Stimulated activated CD8-positive, alpha-beta memory T cell treated with anti-CD3 and anti-CD28 coated beads, Interleukin-7, amount 100 ng/mL, for 1 hour (primary cell): ENCODE data around the gene GAB4.

Experiments
- DNase-seq, 2 donors: peaks; one replicate each; pipeline ENCODE4 v3.0.0-alpha.2; 2020; ENCODE audit warnings: low read depth in 2 of 2

The GAB4 gene

GRCh38 chr22:16987822-16988221 is 20.2 kb downstream of the GAB4 start:
- no peak for DNase-seq

- DNase-seq = no peak
Observed at GRCh38 chr22:16975155-16975885, 32.7 kb downstream of the GAB4 start.

- DNase-seq = no peak
Observed at GRCh38 chr22:16974298-16975084, 33.5 kb downstream of the GAB4 start.

- no peak for DNase-seq
Observed at GRCh38 chr22:16973591-16974297, 34.3 kb downstream of the GAB4 start.

DNA sequence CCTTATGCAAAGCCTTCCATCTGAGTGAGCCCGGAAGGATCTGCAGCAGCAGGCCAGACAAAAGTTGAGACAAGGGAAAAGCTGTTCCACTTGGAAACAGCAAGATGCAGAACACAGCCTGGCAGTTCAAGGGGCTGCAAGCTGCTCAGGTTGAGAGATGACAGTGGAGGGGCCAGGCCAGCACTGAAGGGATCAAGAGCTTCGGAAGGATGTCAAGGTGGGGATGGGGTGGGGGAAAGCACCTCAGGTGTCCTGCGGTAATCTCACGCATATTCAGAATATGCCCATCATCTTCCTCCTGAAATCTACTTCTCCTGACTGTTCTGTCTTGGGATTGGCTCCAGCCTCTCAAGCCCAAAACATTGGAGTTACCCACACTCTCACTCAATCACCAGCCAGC is 35.7 kb downstream of the GAB4 start:
- no peak for DNase-seq

DNA sequence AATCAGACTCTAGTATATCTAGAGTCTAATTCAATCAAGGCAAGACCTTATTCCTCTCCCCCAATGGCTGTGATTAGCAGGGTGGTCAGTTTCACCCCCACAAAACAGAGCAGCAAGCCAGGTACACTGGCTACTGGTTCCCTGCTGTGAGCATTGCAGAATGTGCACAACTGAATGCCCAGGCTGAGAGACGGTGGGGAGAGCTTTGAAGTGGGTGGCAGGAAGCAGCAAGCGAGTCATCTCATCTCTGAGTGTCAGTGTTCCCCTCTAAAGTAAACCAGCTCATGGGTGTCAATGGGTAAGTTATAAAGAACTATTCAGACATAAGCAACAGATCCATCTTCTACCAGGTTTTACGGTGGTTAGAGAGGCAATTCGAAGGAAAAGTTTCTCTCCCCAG is 37.6 kb downstream of the GAB4 start:
- DNase-seq = no peak

- DNase-seq = no peak
Observed at GRCh38 chr22:16969508-16970327, 38.3 kb downstream of the GAB4 start.

DNA sequence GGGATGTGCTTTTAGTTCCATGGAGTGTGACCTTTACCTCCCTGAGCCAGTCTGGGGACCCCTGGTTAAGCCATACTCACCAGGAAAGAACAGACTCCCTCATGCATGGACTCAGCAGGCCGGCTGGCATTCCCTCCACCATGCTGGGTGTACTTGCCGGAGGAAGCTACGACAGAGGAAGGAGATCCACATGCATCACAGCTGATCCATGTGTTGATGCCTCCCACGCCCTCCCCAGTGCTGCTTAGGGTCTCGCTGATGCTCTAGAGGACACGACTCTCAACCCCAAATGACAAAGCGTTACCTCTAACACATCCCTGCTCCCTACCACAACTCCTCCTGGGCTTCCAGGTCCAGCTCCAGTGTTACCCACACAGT is 39.8 kb downstream of the GAB4 start:
- DNase-seq = no peak

GRCh38 chr22:16967453-16968217 is 40.4 kb downstream of the GAB4 start:
- no peak for DNase-seq

- no peak for DNase-seq
Observed at GRCh38 chr22:16966251-16966650, 41.8 kb downstream of the GAB4 start.

DNA sequence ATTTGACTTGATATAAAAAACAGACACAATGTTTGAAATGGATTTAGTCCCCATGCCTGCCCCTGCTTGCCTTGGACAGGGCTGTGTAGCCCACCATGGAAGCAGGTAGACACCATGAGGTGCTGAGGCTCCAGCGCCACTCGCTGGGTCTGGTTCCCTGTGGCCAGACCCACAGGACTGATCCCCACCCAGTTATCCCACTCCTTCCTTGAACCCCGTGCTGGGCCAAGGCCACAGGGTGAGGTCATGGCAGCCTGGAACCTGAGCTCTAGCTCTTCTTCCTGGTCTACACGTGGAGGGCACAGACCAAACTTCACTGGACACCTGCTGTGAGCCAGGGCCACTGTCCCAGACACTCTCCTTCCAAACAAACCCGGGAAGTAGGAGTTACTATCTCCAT is 42.5 kb downstream of the GAB4 start:
- no peak for DNase-seq

DNA sequence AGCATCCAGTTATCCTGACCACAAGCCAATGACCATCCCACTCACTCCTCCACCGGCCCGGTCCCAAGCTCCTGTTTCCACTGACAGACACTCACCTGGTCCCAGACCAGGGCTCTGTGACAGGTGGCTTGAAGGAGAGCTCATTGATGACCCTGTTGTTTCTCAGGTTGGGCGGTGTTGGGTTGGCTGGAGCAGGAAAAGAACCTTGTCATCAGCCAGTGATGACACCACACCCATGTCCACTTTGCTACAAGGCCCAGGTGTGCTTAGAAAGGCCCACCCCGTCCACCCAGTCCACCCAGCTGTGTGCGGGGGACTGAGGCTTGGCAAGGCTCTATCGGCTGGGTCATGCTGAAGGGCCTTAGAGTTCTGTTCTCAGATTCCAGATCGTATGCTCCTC is 42.9 kb downstream of the GAB4 start:
- DNase-seq = no peak

DNA sequence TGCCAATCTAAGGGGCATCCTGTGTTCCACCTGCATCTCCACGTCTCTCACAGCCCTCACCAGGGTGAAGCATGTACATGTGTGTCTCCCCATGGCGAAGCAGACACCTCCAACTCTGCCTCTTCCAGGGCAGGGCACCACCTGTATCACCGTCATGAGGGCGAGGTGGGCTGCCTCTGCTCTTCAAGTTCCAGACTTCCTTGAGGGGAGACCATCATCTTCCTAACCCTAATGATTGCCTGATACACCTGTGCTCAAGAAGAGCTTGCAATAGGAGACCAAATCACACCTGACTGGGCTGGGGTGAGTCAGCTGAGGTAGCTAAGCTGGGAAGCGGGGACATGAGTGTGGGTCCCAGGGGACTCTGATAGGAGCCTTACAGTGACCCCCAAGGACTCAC is 43.7 kb downstream of the GAB4 start:
- no peak for DNase-seq

DNA sequence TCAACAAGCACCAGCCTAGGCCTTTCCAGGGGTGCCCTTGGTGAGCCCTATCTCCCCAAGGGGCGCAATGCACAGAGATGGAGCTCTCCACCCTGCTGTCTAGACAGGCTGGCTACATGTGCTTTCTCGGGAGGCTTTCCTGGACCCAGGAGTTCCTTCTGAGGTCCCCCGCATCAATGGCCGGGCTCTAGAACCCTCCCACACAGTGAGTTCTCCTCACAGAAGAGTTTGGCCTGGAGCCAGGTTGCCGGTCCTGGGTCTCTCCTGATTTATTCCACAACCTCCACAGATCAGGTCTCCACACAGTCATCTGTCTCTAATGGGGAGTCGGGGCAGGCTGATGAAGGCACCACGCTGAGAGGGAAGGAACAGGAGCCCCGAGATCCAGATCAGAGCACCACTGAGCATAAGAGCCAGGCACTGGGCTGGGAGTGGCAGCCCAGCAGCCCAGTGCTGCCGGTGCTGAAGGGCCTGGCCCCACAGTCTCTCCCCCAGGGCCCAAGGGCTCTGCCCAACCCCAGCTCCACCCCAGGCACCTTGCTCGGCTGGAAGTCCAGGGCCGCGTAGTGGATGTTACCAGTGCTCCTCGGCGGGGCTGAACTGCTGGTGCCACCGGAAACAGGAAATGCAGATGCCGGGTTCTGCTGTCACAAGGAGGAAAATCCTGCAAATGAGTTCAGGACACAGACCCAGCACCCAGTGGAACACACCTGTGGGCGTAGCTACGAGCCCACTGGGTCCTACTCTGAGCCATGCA is 44.7 kb downstream of the GAB4 start:
- no peak for DNase-seq

GRCh38 chr22:16962501-16962900 is 45.5 kb downstream of the GAB4 start:
- DNase-seq = no peak

GRCh38 chr22:16961477-16962186 is 46.4 kb downstream of the GAB4 start:
- DNase-seq = no peak

- DNase-seq = no peak
Observed at GRCh38 chr22:16960884-16961249, 47.2 kb downstream of the GAB4 start.

- DNase-seq = no peak
Observed at GRCh38 chr22:16960220-16960883, 47.7 kb downstream of the GAB4 start.

DNA sequence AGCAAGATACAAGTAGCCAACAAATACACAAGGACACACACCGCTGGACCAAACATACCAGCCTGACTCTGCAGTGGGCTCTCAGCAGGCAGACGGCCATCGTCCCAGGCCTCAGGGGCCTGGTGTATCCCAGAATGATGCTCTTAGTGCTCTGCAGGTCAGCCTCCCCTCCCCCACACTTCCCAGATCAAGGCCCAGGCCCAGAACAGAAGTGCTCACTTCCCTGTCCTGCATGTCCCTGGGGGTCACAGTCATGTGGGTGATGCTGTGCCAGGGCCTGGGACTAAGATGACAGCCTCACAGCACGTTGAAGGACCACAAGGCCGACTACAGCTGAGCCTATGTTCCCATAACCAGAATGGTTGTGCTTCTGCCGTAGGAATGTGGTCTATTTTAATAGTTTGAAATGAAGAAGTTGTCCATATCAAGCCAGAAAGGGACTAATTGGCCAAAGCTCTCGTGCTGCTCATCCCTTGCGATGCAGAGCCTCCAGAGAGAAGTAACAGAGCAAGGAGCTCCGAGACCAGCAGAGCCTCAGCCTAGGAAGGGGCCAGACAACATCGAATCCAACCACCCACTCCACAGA is 48.6 kb downstream of the GAB4 start:
- no peak for DNase-seq
